Measurements from ENCODE around the gene VTN.

Gene VTN

DNA sequence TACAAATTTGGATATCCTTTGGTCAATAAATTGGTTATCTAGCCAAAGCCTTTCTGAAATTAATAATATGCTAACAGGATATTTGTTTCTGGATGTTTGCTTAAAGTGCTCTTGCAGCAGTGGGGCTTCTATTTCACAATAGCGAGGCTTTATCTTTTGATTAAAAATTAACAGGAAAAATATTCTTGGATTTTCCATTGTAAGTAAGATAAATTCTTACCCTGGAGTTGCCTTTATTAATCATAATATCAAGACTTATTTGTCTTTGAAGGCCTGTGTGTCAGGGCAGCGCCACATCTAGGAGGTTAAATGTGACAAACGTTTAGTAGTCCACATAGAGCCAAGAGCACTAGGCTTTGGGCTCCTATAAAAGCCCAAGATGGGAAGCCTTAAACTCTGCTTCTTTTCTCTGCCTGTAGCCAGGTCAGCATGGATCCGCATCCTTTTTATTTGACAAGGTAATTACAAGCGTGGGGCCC is 45.8 kb downstream of the VTN start:
- no peak for DNase-seq (ENCODE audit: low read depth in 1 of 2, low spot score in 1 of 2)

DNA sequence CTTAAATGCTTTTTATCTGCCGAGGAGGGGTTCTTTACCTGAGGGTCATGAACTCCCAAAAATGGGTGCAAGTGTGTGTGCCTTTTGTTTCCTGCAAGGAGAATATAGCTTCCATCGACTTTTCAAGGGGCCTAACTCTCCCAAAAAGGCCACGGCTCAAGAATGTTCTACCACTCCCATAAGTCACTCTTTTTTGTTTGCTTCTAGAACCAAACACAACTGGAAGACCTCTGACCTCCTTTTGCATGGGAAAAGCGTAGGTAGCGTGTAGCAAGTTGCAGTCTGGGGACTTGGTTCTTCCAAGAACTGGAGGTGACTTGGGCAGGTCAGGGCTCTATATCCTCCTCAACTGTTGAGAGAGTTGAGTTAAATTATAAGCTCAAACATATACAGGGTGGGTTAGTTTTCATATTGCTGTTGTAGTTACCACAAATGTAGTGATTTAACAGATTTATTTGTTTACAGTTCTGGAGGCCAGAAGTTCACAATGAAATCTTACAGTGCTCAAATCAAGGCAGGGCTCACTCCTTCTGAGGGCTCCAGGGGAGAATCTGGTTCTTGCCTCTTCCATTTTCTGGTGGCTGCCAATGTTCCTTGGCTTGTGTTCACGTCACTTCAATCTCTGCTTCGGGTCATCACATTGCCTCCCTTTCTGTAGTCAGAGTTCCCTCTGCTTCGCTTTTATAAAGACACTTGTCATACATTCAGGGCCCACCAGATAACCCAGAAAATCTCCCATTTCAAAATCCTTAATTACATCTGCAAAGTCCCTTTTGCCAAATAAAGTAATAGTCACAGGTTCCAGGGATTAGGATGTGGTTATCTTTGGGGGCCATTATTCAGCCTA is 49.7 kb downstream of the VTN start:
- no peak for DNase-seq (ENCODE audit: low read depth in 1 of 2, low spot score in 1 of 2)

DNA sequence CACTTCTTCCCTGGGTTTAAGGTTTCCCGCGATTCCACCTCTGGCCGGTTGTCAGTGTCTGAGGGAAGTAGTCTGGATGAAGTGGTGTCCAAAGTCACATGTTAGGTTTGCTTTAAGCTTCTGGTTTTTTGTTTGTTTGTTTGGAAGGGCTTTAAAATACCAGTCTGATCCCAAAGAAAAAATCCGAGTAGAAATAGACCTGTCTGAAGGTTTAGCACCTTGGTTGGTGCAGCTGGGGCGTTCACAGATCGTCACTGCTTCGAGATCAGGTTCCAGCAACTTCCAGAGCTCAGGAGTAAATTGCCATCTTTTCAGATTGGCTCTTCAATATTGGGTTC is 50.5 kb downstream of the VTN start:
- no peak for DNase-seq (ENCODE audit: low read depth in 1 of 2, low spot score in 1 of 2)

DNA sequence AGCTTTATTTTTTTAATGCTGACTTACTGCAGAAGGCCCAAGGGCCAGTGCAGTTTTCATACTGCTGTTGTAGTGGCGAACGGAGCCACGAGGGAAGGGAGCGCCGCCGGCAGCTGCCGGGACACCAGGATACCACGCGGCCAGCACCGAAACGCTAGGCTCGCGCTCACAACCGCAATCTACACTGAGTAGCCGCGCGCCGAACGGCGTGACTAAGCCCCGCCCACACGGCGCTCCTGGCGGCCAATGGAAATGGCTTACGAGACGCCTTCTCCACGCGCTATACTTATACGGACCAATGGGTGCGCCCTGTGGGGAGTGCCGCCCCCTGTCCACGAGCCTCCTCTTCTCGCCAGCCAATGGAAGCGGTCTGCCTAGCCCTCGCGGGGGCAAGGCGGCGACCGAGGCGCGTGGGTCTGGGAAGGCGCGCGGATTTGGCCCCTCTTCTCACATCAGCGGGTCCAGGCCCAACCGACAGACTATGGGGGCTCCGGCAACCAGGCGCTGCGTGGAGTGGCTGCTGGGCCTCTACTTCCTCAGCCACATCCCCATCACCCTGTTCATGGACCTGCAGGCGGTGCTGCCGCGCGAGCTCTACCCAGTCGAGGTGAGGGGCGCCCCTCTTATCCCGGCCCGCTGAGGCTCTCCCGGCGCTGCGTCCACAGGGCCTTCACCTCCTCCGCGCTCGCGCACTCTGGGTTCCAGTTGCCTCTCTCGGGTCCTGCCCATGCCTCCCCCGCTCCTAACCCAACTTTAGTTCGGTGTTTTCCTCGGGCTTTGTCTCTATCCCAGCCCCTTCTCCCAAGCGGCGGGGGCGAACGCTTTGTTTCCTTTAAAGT is 51.1 kb downstream of the VTN start, which contains the start of gene TMEM97:
TMEM97 (plus strand) TSS at position 442 of the 839 bp plus-strand sequence; CDS start at position 482, 40 bp downstream.
- DNase-seq (ENCODE audit: low read depth in 1 of 2, low spot score in 1 of 2) = peak; percentile 85 to 90

DNA sequence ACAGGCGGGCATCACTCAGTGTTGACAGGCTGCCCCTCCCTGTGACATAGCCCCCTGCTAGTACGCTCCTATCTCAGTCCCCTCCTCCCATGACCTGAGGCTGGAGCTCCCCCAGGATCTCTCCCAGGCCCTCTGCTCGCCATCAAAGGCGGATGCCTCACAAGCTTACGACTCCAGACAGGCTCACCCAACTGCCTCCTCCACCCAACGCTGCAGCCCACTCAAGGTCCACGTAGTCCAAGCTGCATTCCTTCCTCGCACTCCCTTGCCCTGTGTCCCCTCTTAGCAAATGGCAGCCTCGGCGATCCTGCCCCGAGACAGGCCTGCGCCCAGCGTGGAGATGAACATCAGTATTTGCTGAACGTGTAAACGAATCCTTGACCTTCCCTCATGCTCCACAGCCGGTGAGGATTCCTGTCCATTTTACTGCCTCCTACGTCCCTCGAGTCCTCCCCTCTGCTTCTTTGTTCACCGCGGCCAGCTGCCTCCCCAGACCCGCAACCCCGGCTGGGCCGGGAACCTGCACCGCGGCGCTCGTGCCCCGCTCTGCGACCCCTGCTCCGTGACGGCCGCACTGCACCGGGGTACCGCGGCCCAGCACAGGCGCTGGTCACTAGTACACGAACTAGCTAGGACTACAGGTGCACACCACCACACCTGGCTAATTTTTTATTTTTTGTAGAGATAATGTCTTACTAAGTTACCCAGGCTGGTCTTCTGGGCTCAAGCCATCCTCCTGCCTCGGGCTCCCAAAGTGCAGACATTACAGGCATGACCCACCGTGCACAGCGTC is 51.9 kb downstream of the VTN start:
- DNase-seq (ENCODE audit: low read depth in 1 of 2, low spot score in 1 of 2) = no peak
